Measurements from ENCODE around the gene NR1H4. TPM values are rescaled to one million over a fixed set of nuclear protein-coding genes. Genes with fewer than 3 reads are reported as not detected.

NR1H4 gene
- total and polyA plus RNA-seq, 2 of the 8 experiments (the other 6 are each of a cell fraction or from before 2014, with no cell fraction given), result not detected

DNA sequence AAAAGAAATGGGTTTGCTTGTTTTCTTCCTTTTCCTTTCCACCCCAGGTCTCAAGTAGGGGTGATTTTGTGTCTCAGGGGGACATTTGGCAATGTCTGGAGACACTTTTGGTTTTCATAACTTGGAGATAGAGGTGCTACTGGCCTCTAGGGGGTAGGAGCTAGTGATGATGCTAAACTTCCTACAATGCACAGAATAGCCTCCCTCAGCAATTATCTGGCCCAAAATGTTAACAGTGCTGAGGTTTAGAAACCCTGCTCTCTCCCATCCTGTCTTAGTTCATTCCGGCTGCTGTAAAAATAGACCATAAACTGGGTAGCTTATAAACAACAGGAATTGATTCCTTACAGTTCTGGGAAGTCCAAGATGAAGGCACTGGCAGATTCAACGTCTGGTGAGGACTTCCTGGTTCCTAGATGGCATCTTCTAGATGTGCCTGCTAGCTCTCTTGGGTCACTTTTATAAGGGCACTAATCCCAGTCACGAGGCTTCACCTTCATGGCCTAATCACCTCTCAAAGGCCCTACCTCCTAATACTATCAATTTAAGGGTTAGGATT, 92.4 kb downstream of the NR1H4 start:
- Histone ChIP-seq H3K18ac (ENCODE audit: extremely low read depth, low read length) (no peak overlapping the region), H2BK15ac (ENCODE audit: low read length) (no peak overlapping the region), H2BK5ac (ENCODE audit: low read depth, low read length) (no peak overlapping the region), H4K8ac (ENCODE audit: extremely low read depth, insufficient read depth, low read length) (no peak overlapping the region), H4K91ac (replicated peaks; ENCODE audit: insufficient read length, low read length) (no peak overlapping the region), H4K5ac (ENCODE audit: insufficient read length, low read depth, low read length) (no peak overlapping the region), H3K4me3 (ENCODE audit: extremely low read depth in 1 of 4, insufficient read depth in 2 of 4, low read depth in 3 of 4, low read length in 4 of 4) (no peak overlapping the region), H3K36me3 (ENCODE audit: control insufficient read depth in 2 of 4, insufficient read depth in 4 of 4, low read length in 3 of 4) (no peaks in the 10 kb centered on the region), H3K79me2 (ENCODE audit: control insufficient read depth in 1 of 2, insufficient read depth in 2 of 2, low read length in 2 of 2) (no peaks in the 10 kb centered on the region), H4K20me1 (replicated peaks in 1 of 2; ENCODE audit: control insufficient read depth in 1 of 2, insufficient read depth in 2 of 2, low read length in 2 of 2) (no peaks in the 10 kb centered on the region), H3K9me3 (ENCODE audit: insufficient read depth in 2 of 2, low read depth in 1 of 2, low read length in 1 of 2) (no peaks in the 10 kb centered on the region), H2BK12ac (ENCODE audit: low read depth, low read length) (no peak overlapping the region), H3K9ac (replicated peaks in 1 of 4; ENCODE audit: extremely low read depth in 1 of 4, low read depth in 3 of 4, low read length in 3 of 4) (no peak overlapping the region), H3K27me3 (replicated peaks in 1 of 4; ENCODE audit: control insufficient read depth in 3 of 4, extremely low read depth in 1 of 4, insufficient read depth in 3 of 4, low read length in 3 of 4) (no peaks in the 10 kb centered on the region), H3K27ac (ENCODE audit: low read depth, low read length) (no peak overlapping the region), H3K4ac (replicated peaks; ENCODE audit: insufficient read length, low read depth, low read length) (no peak overlapping the region), H2BK120ac (replicated peaks; ENCODE audit: low read depth, low read length) (no peak overlapping the region), H3K56ac (replicated peaks; ENCODE audit: insufficient read length, low read depth, low read length) (no peak overlapping the region), H2AK5ac (ENCODE audit: low read depth, low read length) (no peak overlapping the region), H2BK20ac (ENCODE audit: low read length) (no peak overlapping the region), H2AFZ (ENCODE audit: low read length) (no peak overlapping the region), H3K23me2 (ENCODE audit: low read depth, low read length) (no peaks in the 10 kb centered on the region; the same call in 1 of the 2 replicates), H3K14ac (ENCODE audit: insufficient read length) (no peak overlapping the region), H3K4me2 (ENCODE audit: insufficient read depth in 1 of 2, low read depth in 2 of 2, low read length in 2 of 2) (no peak overlapping the region), H3K4me1 (replicated peaks in 1 of 4; ENCODE audit: control insufficient read depth in 3 of 4, insufficient read depth in 4 of 4, low read length in 3 of 4) (no peaks in the 10 kb centered on the region; a peak in 1 of 7 replicates), H3K79me1 (ENCODE audit: low read depth, low read length) (no peaks in the 10 kb centered on the region), H3K23ac (ENCODE audit: insufficient read length) (no peak overlapping the region)
- 90% methylated on average over 3 of the region's 3 CpGs; no CpG with 5 or more reads in 1 of the 2 experiments for WGBS, 2 experiments (ENCODE audit: extremely low coverage in 1 of 2, insufficient coverage in 1 of 2, insufficient read length in 1 of 2, insufficient replicate concordance in 2 of 2, low coverage in 1 of 2, low lambda C conversion rate in 2 of 2, missing lambda C conversion rate in 1 of 2)
- FAIRE-seq, result no peak
- ChIA-PET CTCF (ENCODE audit: partially characterized antibody) (interaction anchor here (0.8 to 2.4 kb wide), 4 partner anchors 10 to 218 kb away, joined by 3 to 10 read pairs (median 4); no protein-coding TSS in a partner anchor), POLR2A (ENCODE audit: partially characterized antibody) (no interaction called here)
- no peak for DNase-seq (ENCODE audit: low read depth in 1 of 2, low spot score in 2 of 2)
- TF ChIP-seq PHF8 (conservative IDR thresholded peaks at IDR 0.05; ENCODE audit: low read depth, low read length) (no peak), KDM1A (IDR thresholded peaks at IDR 0.05; ENCODE audit: borderline replicate concordance, low read length) (no peak), RXRA (IDR thresholded peaks at IDR 0.05; ENCODE audit: insufficient read depth, low read depth, low read length) (no peak), CBX5 (IDR thresholded peaks at IDR 0.05; ENCODE audit: low read depth, low read length) (no peak), EGR1 (IDR thresholded peaks at IDR 0.05; ENCODE audit: borderline replicate concordance, low read depth, low read length) (no peak)

All from H1 (cell line).